Endothelial cell of umbilical vein (primary cell): ENCODE data around the gene PDE6C. TPM values are rescaled to one million over a fixed set of nuclear protein-coding genes. Genes with fewer than 3 reads are reported as not detected.

Experiments
- BruUV-seq: library from RNA; stranded (reverse); fragments of 400-500 nt; replicated peaks from 2 replicates; lab custom pipeline; 2021; lab: Mats Ljungman, UMichigan
- CTCF ChIA-PET: fragments of 300-600, 350-600 bp; sonication (Branson Sonifier 250); formaldehyde crosslinking; loops from one replicate; lab custom pipeline; 2021; ENCODE audit warnings: antibody characterized with exemption, inconsistent platforms; lab: Charles Lee
- POLR2A ChIA-PET: fragments of 300-600, 350-600 bp; sonication (Branson Sonifier 250); formaldehyde crosslinking; loops from one replicate; lab custom pipeline; 2021; ENCODE audit warnings: antibody characterized with exemption, inconsistent platforms; lab: Charles Lee
- DNase-seq: peaks from one replicate; pipeline ENCODE4 v3.0.0-alpha.2; 2011; ENCODE audit warnings: low read depth, low spot score
- FAIRE-seq: peaks from 2 replicates; lab custom pipeline; 2011; peaks lifted over from hg19 to GRCh38; lab: Jason Lieb, UNC
- H2AFZ ChIP-seq: 2 replicates; pipeline ENCODE4 v1.6.0; 2012; ENCODE audit warnings: low read depth, low read length, control low read depth, inconsistent platforms
- H3K27ac ChIP-seq: 2 replicates; pipeline ENCODE4 v1.5.1; 2011; ENCODE audit warnings: low read depth, mild to moderate bottlenecking, control low read depth, low read length, moderate library complexity; ENCODE audit not compliant: insufficient read depth
- H3K27me3 ChIP-seq, 2 experiments: 2 replicates each; pipeline versions ENCODE4 v1.6.0 to v1.6.1; 2011; ENCODE audit warnings: low read length in 2 of 2, mixed read lengths in 1 of 2; ENCODE audit not compliant: control insufficient read depth in 2 of 2, insufficient read depth in 2 of 2
- H3K36me3 ChIP-seq, 2 experiments: 2 replicates in 1 of 2; 3 replicates in 1 of 2; pipeline ENCODE4 v1.5.1; 2011; ENCODE audit warnings: low read length in 2 of 2, mild to moderate bottlenecking in 1 of 2, moderate library complexity in 1 of 2; ENCODE audit not compliant: control insufficient read depth in 2 of 2, insufficient read depth in 2 of 2; ENCODE audit errors: extremely low read depth in 1 of 2
- H3K4me1 ChIP-seq: 3 replicates; pipeline ENCODE4 v1.5.1; 2011; ENCODE audit warnings: mild to moderate bottlenecking, low read length; ENCODE audit not compliant: control insufficient read depth, insufficient read depth; ENCODE audit errors: extremely low read depth
- H3K4me2 ChIP-seq: 2 replicates; pipeline ENCODE4 v1.6.1; 2011; ENCODE audit warnings: low read length, control low read depth, mixed read lengths; ENCODE audit not compliant: insufficient read depth
- H3K4me3 ChIP-seq, 3 experiments: fragments of 200-600 bp in 1 of 3; sonication (generic), shearing (Covaris generic) in 1 of 3; replicated peaks in 1 of 3; 2 replicates each; pipeline ENCODE4 v1.5.1; 2011 to 2016; ENCODE audit warnings: control low read depth in 3 of 3, low read length in 3 of 3, mild to moderate bottlenecking in 2 of 3, inconsistent platforms in 1 of 3, low read depth in 1 of 3, moderate library complexity in 1 of 3; ENCODE audit not compliant: insufficient read depth in 1 of 3
- H3K79me2 ChIP-seq: 2 replicates; pipeline ENCODE4 v1.6.0; 2012; ENCODE audit warnings: low read length, inconsistent platforms; ENCODE audit not compliant: control insufficient read depth, insufficient read depth
- H3K9ac ChIP-seq: replicated peaks from 2 replicates; pipeline ENCODE3; 2011; ENCODE audit warnings: low read length, control low read depth; ENCODE audit not compliant: insufficient read depth; ENCODE audit errors: extremely low read depth
- H3K9me1 ChIP-seq: replicated peaks from 3 replicates; pipeline ENCODE4 v1.6.0; 2011; ENCODE audit warnings: mild to moderate bottlenecking, low read length; ENCODE audit not compliant: control insufficient read depth, insufficient read depth; ENCODE audit errors: extremely low read depth
- H3K9me3 ChIP-seq: replicated peaks from 2 replicates; pipeline ENCODE4 v1.5.1; 2012; ENCODE audit warnings: low read length, inconsistent platforms; ENCODE audit not compliant: control insufficient read depth, insufficient read depth
- H4K20me1 ChIP-seq: replicated peaks from 2 replicates; pipeline ENCODE3; 2011; ENCODE audit warnings: mild to moderate bottlenecking, low read length; ENCODE audit not compliant: control insufficient read depth, insufficient read depth; ENCODE audit errors: extremely low read depth
- CTCF ChIP-seq, 2 donors: IDR thresholded peaks; 1 replicate in 1 of 2; 2 replicates in 1 of 2; pipeline ENCODE4 v1.5.1; 2011; ENCODE audit warnings: low read length in 2 of 2, mild to moderate bottlenecking in 2 of 2, moderate library complexity in 2 of 2, control low read depth in 1 of 2, inconsistent platforms in 1 of 2, low read depth in 1 of 2; ENCODE audit not compliant: insufficient read depth in 1 of 2; ENCODE audit errors: extremely low read depth in 1 of 2
- EZH2 ChIP-seq: IDR thresholded peaks from 2 replicates; pipeline ENCODE4 v1.6.1; 2012; ENCODE audit warnings: borderline replicate concordance, low read depth, mild to moderate bottlenecking, moderate library complexity, low read length, inconsistent platforms; ENCODE audit not compliant: severe bottlenecking
- FOS ChIP-seq: IDR thresholded peaks from 2 replicates; pipeline ENCODE4 v1.6.1; 2011; ENCODE audit warnings: mild to moderate bottlenecking, low read length, moderate library complexity, borderline replicate concordance; ENCODE audit not compliant: insufficient read depth
- GATA2 ChIP-seq: IDR thresholded peaks from 2 replicates; pipeline ENCODE4 v1.7.0; 2011; ENCODE audit warnings: low read depth, mild to moderate bottlenecking, moderate library complexity, mixed read lengths, low read length; ENCODE audit not compliant: insufficient read length, insufficient read depth
- JUN ChIP-seq: IDR thresholded peaks from 2 replicates; pipeline ENCODE4 v1.6.1; 2011; ENCODE audit warnings: borderline replicate concordance, low read depth; ENCODE audit not compliant: insufficient read length, insufficient read depth
- MAX ChIP-seq: IDR thresholded peaks from 2 replicates; pipeline ENCODE4 v1.6.1; 2011; ENCODE audit not compliant: insufficient read depth, insufficient read length
- POLR2AphosphoS5 ChIP-seq: IDR thresholded peaks from 2 replicates; pipeline ENCODE4 v1.6.1; 2012; ENCODE audit warnings: low read depth, mild to moderate bottlenecking, control low read depth, low read length, moderate library complexity; ENCODE audit not compliant: insufficient read depth
- dilution Hi-C: fragments of 300-500 bp; cut with MboI; formaldehyde crosslinking; loops from one replicate; pipeline ENCODE4 v1.15.0; 2019; ENCODE audit warnings: low sequenced_read_pairs; ENCODE audit not compliant: extremely low pct_ligation_motif_present
- intact Hi-C: fragments of 100-400 bp; cut with micrococcal nuclease; formaldehyde crosslinking; loops from one replicate; pipeline ENCODE4 v1.10.0; 2022
- polyA plus RNA-seq, 4 experiments: library from polyadenylated mRNA; depleted of rRNA in 3 of 4; stranded (reverse) in 3 of 4; unstranded in 1 of 4; fragments of >200 nt; gene quantifications; 2 replicates each; pipeline versions ENCODE4 v1.2.1 to v1.2.3, GENCODE V29; 2011 to 2012; ENCODE audit warnings: missing spikeins in 1 of 4
- total RNA-seq: library from RNA; stranded (reverse); gene quantifications from 2 replicates; pipeline ENCODE4 v1.2.3, GENCODE V29; 2021

The PDE6C gene
- total and polyA plus RNA-seq, 2 donors (not counting 3 experiments of a cell fraction or from before 2014, with no cell fraction given): not detected

GRCh38 chr10:93614101-93614825 lies 1.9 kb downstream of the PDE6C start:
- Histone ChIP-seq H3K79me2 (no peaks in the 10 kb centered on the region), H3K27me3 (peaks cover 5 to 7% of the 10 kb centered on the region in 2 experiments), H4K20me1 (no peaks in the 10 kb centered on the region), H3K9me3 (no peaks in the 10 kb centered on the region), H3K4me2 (no peak overlapping the region), H3K27ac (no peak overlapping the region), H2AFZ (no peak overlapping the region), H3K4me1 (no peaks in the 10 kb centered on the region), H3K36me3 (no peaks in the 10 kb centered on the region), H3K4me3 (no peak overlapping the region), H3K9ac (no peak overlapping the region), H3K9me1 (no peaks in the 10 kb centered on the region)
- CTCF ChIA-PET: interaction anchor here (0.6 kb wide), 1 partner anchor 43 kb away, joined by 3 read pairs; no protein-coding TSS in a partner anchor
- TF ChIP-seq MAX (no peak), JUN (no peak), GATA2 (no peak), EZH2 (no peak), FOS (no peak), CTCF (IDR thresholded peaks at IDR 0.05; ENCODE audit: extremely low read depth in 1 of 2, insufficient read depth in 1 of 2, low read depth in 1 of 2, low read length in 2 of 2) (no peak), POLR2AphosphoS5 (no peak)
- no peak for FAIRE-seq
- no peak for DNase-seq
- no TSS peak for BruUV-seq
- intact Hi-C loops (no loop called here), dilution Hi-C loops (no loop called here)
- POLR2A ChIA-PET: no interaction called here
